Endothelial cell of umbilical vein (primary cell): ENCODE results near the gene ZC3H13. TPM values are rescaled to one million over a fixed set of nuclear protein-coding genes. Genes with fewer than 3 reads are reported as not detected.

Experiments used
- BruUV-seq: library from RNA; stranded (reverse); fragments of 400-500 nt; replicated peaks from 2 replicates; lab custom pipeline; 2021; lab: Mats Ljungman, UMichigan
- CTCF ChIA-PET: fragments of 300-600, 350-600 bp; sonication (Branson Sonifier 250); formaldehyde crosslinking; loops from one replicate; lab custom pipeline; 2021; ENCODE audit warnings: antibody characterized with exemption, inconsistent platforms; lab: Charles Lee
- POLR2A ChIA-PET: fragments of 300-600, 350-600 bp; sonication (Branson Sonifier 250); formaldehyde crosslinking; loops from one replicate; lab custom pipeline; 2021; ENCODE audit warnings: antibody characterized with exemption, inconsistent platforms; lab: Charles Lee
- DNase-seq: peaks from one replicate; pipeline ENCODE4 v3.0.0-alpha.2; 2011; ENCODE audit warnings: low read depth, low spot score
- FAIRE-seq: peaks from 2 replicates; lab custom pipeline; 2011; peaks lifted over from hg19 to GRCh38; lab: Jason Lieb, UNC
- H2AFZ ChIP-seq: 2 replicates; pipeline ENCODE4 v1.6.0; 2012; ENCODE audit warnings: low read depth, low read length, control low read depth, inconsistent platforms
- H3K27ac ChIP-seq: 2 replicates; pipeline ENCODE4 v1.5.1; 2011; ENCODE audit warnings: low read depth, mild to moderate bottlenecking, control low read depth, low read length, moderate library complexity; ENCODE audit not compliant: insufficient read depth
- H3K27me3 ChIP-seq, 2 experiments: 2 replicates each; pipeline versions ENCODE4 v1.6.0 to v1.6.1; 2011; ENCODE audit warnings: low read length in 2 of 2, mixed read lengths in 1 of 2; ENCODE audit not compliant: control insufficient read depth in 2 of 2, insufficient read depth in 2 of 2
- H3K36me3 ChIP-seq, 2 experiments: 2 replicates in 1 of 2; 3 replicates in 1 of 2; pipeline ENCODE4 v1.5.1; 2011; ENCODE audit warnings: low read length in 2 of 2, mild to moderate bottlenecking in 1 of 2, moderate library complexity in 1 of 2; ENCODE audit not compliant: control insufficient read depth in 2 of 2, insufficient read depth in 2 of 2; ENCODE audit errors: extremely low read depth in 1 of 2
- H3K4me1 ChIP-seq: 3 replicates; pipeline ENCODE4 v1.5.1; 2011; ENCODE audit warnings: mild to moderate bottlenecking, low read length; ENCODE audit not compliant: control insufficient read depth, insufficient read depth; ENCODE audit errors: extremely low read depth
- H3K4me2 ChIP-seq: 2 replicates; pipeline ENCODE4 v1.6.1; 2011; ENCODE audit warnings: low read length, control low read depth, mixed read lengths; ENCODE audit not compliant: insufficient read depth
- H3K4me3 ChIP-seq, 3 experiments: fragments of 200-600 bp in 1 of 3; sonication (generic), shearing (Covaris generic) in 1 of 3; replicated peaks in 1 of 3; 2 replicates each; pipeline ENCODE4 v1.5.1; 2011 to 2016; ENCODE audit warnings: control low read depth in 3 of 3, low read length in 3 of 3, mild to moderate bottlenecking in 2 of 3, inconsistent platforms in 1 of 3, low read depth in 1 of 3, moderate library complexity in 1 of 3; ENCODE audit not compliant: insufficient read depth in 1 of 3
- H3K79me2 ChIP-seq: 2 replicates; pipeline ENCODE4 v1.6.0; 2012; ENCODE audit warnings: low read length, inconsistent platforms; ENCODE audit not compliant: control insufficient read depth, insufficient read depth
- H3K9ac ChIP-seq: replicated peaks from 2 replicates; pipeline ENCODE3; 2011; ENCODE audit warnings: low read length, control low read depth; ENCODE audit not compliant: insufficient read depth; ENCODE audit errors: extremely low read depth
- H3K9me1 ChIP-seq: replicated peaks from 3 replicates; pipeline ENCODE4 v1.6.0; 2011; ENCODE audit warnings: mild to moderate bottlenecking, low read length; ENCODE audit not compliant: control insufficient read depth, insufficient read depth; ENCODE audit errors: extremely low read depth
- H3K9me3 ChIP-seq: replicated peaks from 2 replicates; pipeline ENCODE4 v1.5.1; 2012; ENCODE audit warnings: low read length, inconsistent platforms; ENCODE audit not compliant: control insufficient read depth, insufficient read depth
- H4K20me1 ChIP-seq: replicated peaks from 2 replicates; pipeline ENCODE3; 2011; ENCODE audit warnings: mild to moderate bottlenecking, low read length; ENCODE audit not compliant: control insufficient read depth, insufficient read depth; ENCODE audit errors: extremely low read depth
- CTCF ChIP-seq, 2 donors: IDR thresholded peaks; 1 replicate in 1 of 2; 2 replicates in 1 of 2; pipeline ENCODE4 v1.5.1; 2011; ENCODE audit warnings: low read length in 2 of 2, mild to moderate bottlenecking in 2 of 2, moderate library complexity in 2 of 2, control low read depth in 1 of 2, inconsistent platforms in 1 of 2, low read depth in 1 of 2; ENCODE audit not compliant: insufficient read depth in 1 of 2; ENCODE audit errors: extremely low read depth in 1 of 2
- EZH2 ChIP-seq: IDR thresholded peaks from 2 replicates; pipeline ENCODE4 v1.6.1; 2012; ENCODE audit warnings: borderline replicate concordance, low read depth, mild to moderate bottlenecking, moderate library complexity, low read length, inconsistent platforms; ENCODE audit not compliant: severe bottlenecking
- FOS ChIP-seq: IDR thresholded peaks from 2 replicates; pipeline ENCODE4 v1.6.1; 2011; ENCODE audit warnings: mild to moderate bottlenecking, low read length, moderate library complexity, borderline replicate concordance; ENCODE audit not compliant: insufficient read depth
- GATA2 ChIP-seq: IDR thresholded peaks from 2 replicates; pipeline ENCODE4 v1.7.0; 2011; ENCODE audit warnings: low read depth, mild to moderate bottlenecking, moderate library complexity, mixed read lengths, low read length; ENCODE audit not compliant: insufficient read length, insufficient read depth
- JUN ChIP-seq: IDR thresholded peaks from 2 replicates; pipeline ENCODE4 v1.6.1; 2011; ENCODE audit warnings: borderline replicate concordance, low read depth; ENCODE audit not compliant: insufficient read length, insufficient read depth
- MAX ChIP-seq: IDR thresholded peaks from 2 replicates; pipeline ENCODE4 v1.6.1; 2011; ENCODE audit not compliant: insufficient read depth, insufficient read length
- MYC ChIP-seq: IDR thresholded peaks from one replicate; pipeline ENCODE4 v1.6.1; 2011; ENCODE audit warnings: mild to moderate bottlenecking, low read depth, low read length
- POLR2A ChIP-seq: IDR thresholded peaks from 2 replicates; pipeline ENCODE4 v1.6.1; 2012; ENCODE audit warnings: low read depth, mild to moderate bottlenecking, control low read depth, low read length
- POLR2AphosphoS5 ChIP-seq: IDR thresholded peaks from 2 replicates; pipeline ENCODE4 v1.6.1; 2012; ENCODE audit warnings: low read depth, mild to moderate bottlenecking, control low read depth, low read length, moderate library complexity; ENCODE audit not compliant: insufficient read depth
- dilution Hi-C: fragments of 300-500 bp; cut with MboI; formaldehyde crosslinking; loops from one replicate; pipeline ENCODE4 v1.15.0; 2019; ENCODE audit warnings: low sequenced_read_pairs; ENCODE audit not compliant: extremely low pct_ligation_motif_present
- intact Hi-C: fragments of 100-400 bp; cut with micrococcal nuclease; formaldehyde crosslinking; loops from one replicate; pipeline ENCODE4 v1.10.0; 2022
- polyA plus RNA-seq, 4 experiments: library from polyadenylated mRNA; depleted of rRNA in 3 of 4; stranded (reverse) in 3 of 4; unstranded in 1 of 4; fragments of >200 nt; gene quantifications; 2 replicates each; pipeline versions ENCODE4 v1.2.1 to v1.2.3, GENCODE V29; 2011 to 2012; ENCODE audit warnings: missing spikeins in 1 of 4
- total RNA-seq: library from RNA; stranded (reverse); gene quantifications from 2 replicates; pipeline ENCODE4 v1.2.3, GENCODE V29; 2021

Gene ZC3H13
- total and polyA plus RNA-seq, 2 donors (not counting 3 experiments of a cell fraction or from before 2014, with no cell fraction given): 3.8 to 36.6 TPM

DNA sequence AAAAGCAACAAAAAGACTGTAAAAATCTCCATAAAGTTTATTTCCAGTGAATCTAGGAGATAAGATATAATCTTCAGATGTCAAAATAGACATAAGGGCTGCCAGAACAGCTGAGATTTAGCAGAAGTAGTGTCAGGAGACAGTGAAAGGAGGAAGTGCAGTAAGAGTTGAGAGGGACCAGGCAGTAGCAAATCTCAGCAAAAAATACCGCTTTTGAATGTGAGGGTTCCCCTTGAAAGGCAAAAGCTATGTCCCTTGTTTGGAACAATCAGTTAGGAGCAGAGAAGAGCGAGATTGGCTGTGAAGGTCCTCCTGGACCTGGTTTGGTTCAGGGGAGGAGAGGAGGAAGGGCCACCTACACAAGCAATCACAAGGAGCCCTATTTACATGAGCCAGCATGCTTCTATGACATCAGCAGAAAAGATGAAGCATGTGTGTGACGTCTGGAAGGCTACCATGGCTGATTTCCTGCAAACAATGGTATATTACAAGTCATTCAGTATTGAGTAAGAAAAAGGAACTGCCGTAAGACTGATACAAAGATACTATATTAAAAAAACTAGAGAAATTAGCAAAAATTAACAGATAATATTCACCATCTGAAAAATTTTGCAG is 102.1 kb downstream of the ZC3H13 start:
- CTCF ChIA-PET: interaction anchor here (1.0 kb wide), 1 partner anchor 35 kb away, joined by 3 read pairs; no protein-coding TSS in a partner anchor
- H4K20me1 ChIP-seq: no peaks in the 10 kb centered on the region
- H3K36me3 ChIP-seq: no peaks in the 10 kb centered on the region
- no peaks in the 10 kb centered on the region for H3K9me1 ChIP-seq
- H3K4me1 ChIP-seq: peaks cover 3% of the 10 kb centered on the region
- no peaks in the 10 kb centered on the region for H3K9me3 ChIP-seq
- TF ChIP-seq CTCF (IDR thresholded peaks at IDR 0.05; ENCODE audit: extremely low read depth in 1 of 2, insufficient read depth in 1 of 2, low read depth in 1 of 2, low read length in 2 of 2): no peak
- H3K27ac ChIP-seq: no peak overlapping the region
- intact Hi-C loops (no loop called here), dilution Hi-C loops (no loop called here)
- DNase-seq (no peak), FAIRE-seq (no peak)
- no TSS peak for BruUV-seq
- no peak overlapping the region for H2AFZ ChIP-seq
- H3K79me2 ChIP-seq: no peaks in the 10 kb centered on the region
- H3K4me3 ChIP-seq: no peak overlapping the region
- POLR2A ChIA-PET: no interaction called here
- no peak overlapping the region for H3K9ac ChIP-seq
- no peak overlapping the region for H3K4me2 ChIP-seq
- no peaks in the 10 kb centered on the region for H3K27me3 ChIP-seq

DNA sequence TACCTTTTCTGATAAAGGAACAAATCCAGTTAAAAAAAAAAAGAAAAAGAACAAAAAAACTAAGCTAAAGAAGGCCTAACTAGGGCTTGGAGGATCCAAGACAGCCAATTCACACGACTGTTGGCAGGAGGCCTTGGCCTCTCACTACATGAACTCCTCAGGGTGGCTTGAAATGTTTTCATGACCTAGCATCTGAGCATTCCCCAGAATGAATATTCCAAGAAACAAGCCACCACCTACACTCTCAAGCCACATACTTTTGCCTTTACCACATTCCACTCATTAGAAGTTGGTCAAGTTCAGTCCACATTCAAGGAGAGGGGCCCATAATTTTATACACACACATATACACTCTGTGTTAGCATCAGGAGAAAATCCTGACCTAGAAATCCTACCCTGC is 103.4 kb downstream of the ZC3H13 start:
- POLR2A ChIA-PET: no interaction called here
- Histone ChIP-seq H3K27me3 (peaks cover under 1 to 2% of the 10 kb centered on the region in 2 experiments), H3K79me2 (no peaks in the 10 kb centered on the region), H2AFZ (no peak overlapping the region), H3K27ac (no peak overlapping the region), H3K9me3 (no peaks in the 10 kb centered on the region), H3K4me2 (no peak overlapping the region), H3K4me3 (no peak overlapping the region), H4K20me1 (no peaks in the 10 kb centered on the region), H3K36me3 (no peaks in the 10 kb centered on the region), H3K9me1 (no peaks in the 10 kb centered on the region), H3K4me1 (no peaks in the 10 kb centered on the region), H3K9ac (no peak overlapping the region)
- BruUV-seq: no TSS peak
- CTCF ChIA-PET: interaction anchor here (1.2 kb wide), 1 partner anchor 142 kb away, joined by 3 read pairs; no protein-coding TSS in a partner anchor
- FAIRE-seq: no peak
- intact Hi-C loops (no loop called here), dilution Hi-C loops (no loop called here)
- DNase-seq: no peak
- no peak for TF ChIP-seq GATA2
- TF ChIP-seq MYC: no peak
- TF ChIP-seq POLR2AphosphoS5: no peak
- no peak for TF ChIP-seq POLR2A
- no peak for TF ChIP-seq JUN
- no peak for TF ChIP-seq FOS
- TF ChIP-seq CTCF (IDR thresholded peaks at IDR 0.05; ENCODE audit: extremely low read depth in 1 of 2, insufficient read depth in 1 of 2, low read depth in 1 of 2, low read length in 2 of 2): no peak
- TF ChIP-seq EZH2: no peak
- no peak for TF ChIP-seq MAX
